ENCODE measurements around the gene DHODH.

GRCh38 chr16:71985262-71985974 lies 23.1 kb upstream of the DHODH start:
- no peak for TF ChIP-seq CTCF (conservative IDR thresholded peaks at IDR 0.05)
- no peak for TF ChIP-seq ZFX (IDR thresholded peaks at IDR 0.05)
